ENCODE measurements around the gene TNFSF13B. TPM values are rescaled to one million over a fixed set of nuclear protein-coding genes. Genes with fewer than 3 reads are reported as not detected.

TNFSF13B gene
- total and polyA plus RNA-seq, 2 of the 8 experiments (the other 6 are each of a cell fraction or from before 2014, with no cell fraction given): not detected

DNA sequence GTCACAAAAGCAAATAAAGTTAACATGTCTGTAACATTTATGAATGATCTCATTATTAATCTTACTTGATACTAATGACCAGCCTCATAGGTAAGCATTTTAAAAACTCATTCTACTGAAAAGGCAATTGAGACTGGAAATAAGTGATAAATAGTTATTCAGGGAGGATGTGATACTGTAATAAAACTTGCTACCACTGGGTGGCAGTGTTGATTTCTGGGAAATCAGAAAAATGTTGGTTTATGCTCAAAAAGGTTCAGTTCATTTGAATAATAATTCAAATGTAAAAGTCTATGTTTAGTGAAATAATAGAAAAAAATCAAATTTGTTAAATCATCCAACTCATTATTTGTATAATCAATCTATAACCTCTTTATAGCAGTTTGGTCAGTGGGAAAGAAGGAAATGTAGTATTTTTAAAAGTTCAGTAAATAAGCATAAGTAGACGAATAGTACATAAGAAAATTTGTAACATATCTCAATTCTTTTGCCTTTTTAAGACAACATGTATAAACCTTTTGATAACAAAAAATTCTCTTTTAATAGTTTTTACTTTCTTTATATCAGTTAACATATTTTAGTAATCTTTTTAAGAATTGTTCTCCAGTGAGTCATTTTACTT, 41.8 kb upstream of the TNFSF13B start (continued):
- TF ChIP-seq, protein P1, sequence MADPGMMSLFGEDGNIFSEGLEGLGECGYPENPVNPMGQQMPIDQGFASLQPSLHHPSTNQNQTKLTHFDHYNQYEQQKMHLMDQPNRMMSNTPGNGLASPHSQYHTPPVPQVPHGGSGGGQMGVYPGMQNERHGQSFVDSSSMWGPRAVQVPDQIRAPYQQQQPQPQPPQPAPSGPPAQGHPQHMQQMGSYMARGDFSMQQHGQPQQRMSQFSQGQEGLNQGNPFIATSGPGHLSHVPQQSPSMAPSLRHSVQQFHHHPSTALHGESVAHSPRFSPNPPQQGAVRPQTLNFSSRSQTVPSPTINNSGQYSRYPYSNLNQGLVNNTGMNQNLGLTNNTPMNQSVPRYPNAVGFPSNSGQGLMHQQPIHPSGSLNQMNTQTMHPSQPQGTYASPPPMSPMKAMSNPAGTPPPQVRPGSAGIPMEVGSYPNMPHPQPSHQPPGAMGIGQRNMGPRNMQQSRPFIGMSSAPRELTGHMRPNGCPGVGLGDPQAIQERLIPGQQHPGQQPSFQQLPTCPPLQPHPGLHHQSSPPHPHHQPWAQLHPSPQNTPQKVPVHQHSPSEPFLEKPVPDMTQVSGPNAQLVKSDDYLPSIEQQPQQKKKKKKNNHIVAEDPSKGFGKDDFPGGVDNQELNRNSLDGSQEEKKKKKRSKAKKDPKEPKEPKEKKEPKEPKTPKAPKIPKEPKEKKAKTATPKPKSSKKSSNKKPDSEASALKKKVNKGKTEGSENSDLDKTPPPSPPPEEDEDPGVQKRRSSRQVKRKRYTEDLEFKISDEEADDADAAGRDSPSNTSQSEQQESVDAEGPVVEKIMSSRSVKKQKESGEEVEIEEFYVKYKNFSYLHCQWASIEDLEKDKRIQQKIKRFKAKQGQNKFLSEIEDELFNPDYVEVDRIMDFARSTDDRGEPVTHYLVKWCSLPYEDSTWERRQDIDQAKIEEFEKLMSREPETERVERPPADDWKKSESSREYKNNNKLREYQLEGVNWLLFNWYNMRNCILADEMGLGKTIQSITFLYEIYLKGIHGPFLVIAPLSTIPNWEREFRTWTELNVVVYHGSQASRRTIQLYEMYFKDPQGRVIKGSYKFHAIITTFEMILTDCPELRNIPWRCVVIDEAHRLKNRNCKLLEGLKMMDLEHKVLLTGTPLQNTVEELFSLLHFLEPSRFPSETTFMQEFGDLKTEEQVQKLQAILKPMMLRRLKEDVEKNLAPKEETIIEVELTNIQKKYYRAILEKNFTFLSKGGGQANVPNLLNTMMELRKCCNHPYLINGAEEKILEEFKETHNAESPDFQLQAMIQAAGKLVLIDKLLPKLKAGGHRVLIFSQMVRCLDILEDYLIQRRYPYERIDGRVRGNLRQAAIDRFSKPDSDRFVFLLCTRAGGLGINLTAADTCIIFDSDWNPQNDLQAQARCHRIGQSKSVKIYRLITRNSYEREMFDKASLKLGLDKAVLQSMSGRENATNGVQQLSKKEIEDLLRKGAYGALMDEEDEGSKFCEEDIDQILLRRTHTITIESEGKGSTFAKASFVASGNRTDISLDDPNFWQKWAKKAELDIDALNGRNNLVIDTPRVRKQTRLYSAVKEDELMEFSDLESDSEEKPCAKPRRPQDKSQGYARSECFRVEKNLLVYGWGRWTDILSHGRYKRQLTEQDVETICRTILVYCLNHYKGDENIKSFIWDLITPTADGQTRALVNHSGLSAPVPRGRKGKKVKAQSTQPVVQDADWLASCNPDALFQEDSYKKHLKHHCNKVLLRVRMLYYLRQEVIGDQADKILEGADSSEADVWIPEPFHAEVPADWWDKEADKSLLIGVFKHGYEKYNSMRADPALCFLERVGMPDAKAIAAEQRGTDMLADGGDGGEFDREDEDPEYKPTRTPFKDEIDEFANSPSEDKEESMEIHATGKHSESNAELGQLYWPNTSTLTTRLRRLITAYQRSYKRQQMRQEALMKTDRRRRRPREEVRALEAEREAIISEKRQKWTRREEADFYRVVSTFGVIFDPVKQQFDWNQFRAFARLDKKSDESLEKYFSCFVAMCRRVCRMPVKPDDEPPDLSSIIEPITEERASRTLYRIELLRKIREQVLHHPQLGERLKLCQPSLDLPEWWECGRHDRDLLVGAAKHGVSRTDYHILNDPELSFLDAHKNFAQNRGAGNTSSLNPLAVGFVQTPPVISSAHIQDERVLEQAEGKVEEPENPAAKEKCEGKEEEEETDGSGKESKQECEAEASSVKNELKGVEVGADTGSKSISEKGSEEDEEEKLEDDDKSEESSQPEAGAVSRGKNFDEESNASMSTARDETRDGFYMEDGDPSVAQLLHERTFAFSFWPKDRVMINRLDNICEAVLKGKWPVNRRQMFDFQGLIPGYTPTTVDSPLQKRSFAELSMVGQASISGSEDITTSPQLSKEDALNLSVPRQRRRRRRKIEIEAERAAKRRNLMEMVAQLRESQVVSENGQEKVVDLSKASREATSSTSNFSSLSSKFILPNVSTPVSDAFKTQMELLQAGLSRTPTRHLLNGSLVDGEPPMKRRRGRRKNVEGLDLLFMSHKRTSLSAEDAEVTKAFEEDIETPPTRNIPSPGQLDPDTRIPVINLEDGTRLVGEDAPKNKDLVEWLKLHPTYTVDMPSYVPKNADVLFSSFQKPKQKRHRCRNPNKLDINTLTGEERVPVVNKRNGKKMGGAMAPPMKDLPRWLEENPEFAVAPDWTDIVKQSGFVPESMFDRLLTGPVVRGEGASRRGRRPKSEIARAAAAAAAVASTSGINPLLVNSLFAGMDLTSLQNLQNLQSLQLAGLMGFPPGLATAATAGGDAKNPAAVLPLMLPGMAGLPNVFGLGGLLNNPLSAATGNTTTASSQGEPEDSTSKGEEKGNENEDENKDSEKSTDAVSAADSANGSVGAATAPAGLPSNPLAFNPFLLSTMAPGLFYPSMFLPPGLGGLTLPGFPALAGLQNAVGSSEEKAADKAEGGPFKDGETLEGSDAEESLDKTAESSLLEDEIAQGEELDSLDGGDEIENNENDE (IDR thresholded peaks at IDR 0.05; ENCODE audit: insufficient replicate concordance, low read length): no peak
- TF ChIP-seq, protein P2, sequence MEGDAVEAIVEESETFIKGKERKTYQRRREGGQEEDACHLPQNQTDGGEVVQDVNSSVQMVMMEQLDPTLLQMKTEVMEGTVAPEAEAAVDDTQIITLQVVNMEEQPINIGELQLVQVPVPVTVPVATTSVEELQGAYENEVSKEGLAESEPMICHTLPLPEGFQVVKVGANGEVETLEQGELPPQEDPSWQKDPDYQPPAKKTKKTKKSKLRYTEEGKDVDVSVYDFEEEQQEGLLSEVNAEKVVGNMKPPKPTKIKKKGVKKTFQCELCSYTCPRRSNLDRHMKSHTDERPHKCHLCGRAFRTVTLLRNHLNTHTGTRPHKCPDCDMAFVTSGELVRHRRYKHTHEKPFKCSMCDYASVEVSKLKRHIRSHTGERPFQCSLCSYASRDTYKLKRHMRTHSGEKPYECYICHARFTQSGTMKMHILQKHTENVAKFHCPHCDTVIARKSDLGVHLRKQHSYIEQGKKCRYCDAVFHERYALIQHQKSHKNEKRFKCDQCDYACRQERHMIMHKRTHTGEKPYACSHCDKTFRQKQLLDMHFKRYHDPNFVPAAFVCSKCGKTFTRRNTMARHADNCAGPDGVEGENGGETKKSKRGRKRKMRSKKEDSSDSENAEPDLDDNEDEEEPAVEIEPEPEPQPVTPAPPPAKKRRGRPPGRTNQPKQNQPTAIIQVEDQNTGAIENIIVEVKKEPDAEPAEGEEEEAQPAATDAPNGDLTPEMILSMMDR (IDR thresholded peaks at IDR 0.05; ENCODE audit: control extremely low read depth in 1 of 3, insufficient read depth in 1 of 3, low read depth in 1 of 3, low read length in 3 of 3): peak in 2 of 3 experiments; percentile 24 to 56; a peak in 2 of 4 replicates

Data from H1 (cell line).